ENCODE measurements around the gene FCHSD1.

DNA sequence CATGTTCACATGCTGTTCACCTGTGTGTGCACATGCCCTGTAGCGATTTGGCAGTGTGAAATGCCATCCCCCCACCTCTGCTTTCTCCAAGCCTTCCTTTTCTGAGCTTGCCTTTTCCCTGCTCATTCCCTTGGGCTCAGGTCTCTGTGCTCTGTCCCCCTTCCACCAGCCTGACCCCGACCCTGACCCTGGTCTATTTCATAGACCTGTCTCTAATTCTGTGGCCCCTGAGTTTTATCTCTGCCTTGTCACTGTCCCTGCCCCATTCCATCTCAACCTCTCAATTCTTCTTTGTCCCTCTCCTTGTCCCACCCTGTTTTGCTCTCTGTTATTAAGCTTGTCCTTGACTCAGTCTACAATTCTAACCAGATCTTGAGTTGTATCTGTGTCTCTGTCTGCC lies 30.1 kb upstream of the FCHSD1 start:
- TF ChIP-seq RAD21 (IDR thresholded peaks at IDR 0.05; ENCODE audit: low read depth) (no peak), CEBPB (IDR thresholded peaks at IDR 0.05) (no peak), YY1 (IDR thresholded peaks at IDR 0.05; ENCODE audit: low read depth) (no peak), EP300 (IDR thresholded peaks at IDR 0.05; ENCODE audit: borderline replicate concordance) (no peak), TCF12 (IDR thresholded peaks at IDR 0.05; ENCODE audit: low read depth) (no peak), TAF1 (IDR thresholded peaks at IDR 0.05; ENCODE audit: low read depth) (no peak), MAX (IDR thresholded peaks at IDR 0.05) (no peak), REST (IDR thresholded peaks at IDR 0.05; ENCODE audit: low read depth) (no peak), CREB1 (IDR thresholded peaks at IDR 0.05; ENCODE audit: low read depth) (no peak), EGR1 (IDR thresholded peaks at IDR 0.05) (no peak), TEAD4 (IDR thresholded peaks at IDR 0.05) (no peak), NFIC (IDR thresholded peaks at IDR 0.05) (no peak), ZBTB7A (IDR thresholded peaks at IDR 0.05; ENCODE audit: low read depth) (no peak)

Data from Ishikawa (cell line).